GM12872 (cell line): ENCODE measurements around the gene ALG12.

Experiments used
- TF ChIP-seq, protein P1 (sequence below): IDR thresholded peaks from 3 replicates; pipeline ENCODE4 v1.5.1; 2011; ENCODE audit warnings: low read depth, mild to moderate bottlenecking, low read length, moderate library complexity; ENCODE audit not compliant: insufficient read depth

Gene ALG12

DNA sequence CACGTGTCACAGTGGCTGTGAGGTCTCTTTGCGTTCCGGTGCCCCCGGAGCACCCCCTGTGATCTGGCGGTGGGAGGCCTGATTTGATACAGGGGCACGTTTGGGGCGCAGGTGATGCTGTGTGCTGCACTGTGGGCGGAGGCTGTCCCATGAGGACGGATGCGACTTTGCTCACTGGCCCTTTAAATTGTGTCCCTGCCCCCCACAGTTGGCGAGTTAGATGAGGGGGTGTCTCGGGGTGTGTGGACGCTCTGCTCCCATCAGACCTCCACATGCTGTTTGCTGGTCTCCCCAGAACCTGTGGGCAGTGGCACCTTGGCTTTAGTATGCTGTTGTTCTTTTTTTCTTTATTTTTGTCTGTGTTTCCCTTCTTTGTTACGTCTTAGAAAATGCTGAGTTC lies 59.4 kb downstream of the ALG12 start:
- TF ChIP-seq, protein P1, sequence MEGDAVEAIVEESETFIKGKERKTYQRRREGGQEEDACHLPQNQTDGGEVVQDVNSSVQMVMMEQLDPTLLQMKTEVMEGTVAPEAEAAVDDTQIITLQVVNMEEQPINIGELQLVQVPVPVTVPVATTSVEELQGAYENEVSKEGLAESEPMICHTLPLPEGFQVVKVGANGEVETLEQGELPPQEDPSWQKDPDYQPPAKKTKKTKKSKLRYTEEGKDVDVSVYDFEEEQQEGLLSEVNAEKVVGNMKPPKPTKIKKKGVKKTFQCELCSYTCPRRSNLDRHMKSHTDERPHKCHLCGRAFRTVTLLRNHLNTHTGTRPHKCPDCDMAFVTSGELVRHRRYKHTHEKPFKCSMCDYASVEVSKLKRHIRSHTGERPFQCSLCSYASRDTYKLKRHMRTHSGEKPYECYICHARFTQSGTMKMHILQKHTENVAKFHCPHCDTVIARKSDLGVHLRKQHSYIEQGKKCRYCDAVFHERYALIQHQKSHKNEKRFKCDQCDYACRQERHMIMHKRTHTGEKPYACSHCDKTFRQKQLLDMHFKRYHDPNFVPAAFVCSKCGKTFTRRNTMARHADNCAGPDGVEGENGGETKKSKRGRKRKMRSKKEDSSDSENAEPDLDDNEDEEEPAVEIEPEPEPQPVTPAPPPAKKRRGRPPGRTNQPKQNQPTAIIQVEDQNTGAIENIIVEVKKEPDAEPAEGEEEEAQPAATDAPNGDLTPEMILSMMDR, result no peak

DNA sequence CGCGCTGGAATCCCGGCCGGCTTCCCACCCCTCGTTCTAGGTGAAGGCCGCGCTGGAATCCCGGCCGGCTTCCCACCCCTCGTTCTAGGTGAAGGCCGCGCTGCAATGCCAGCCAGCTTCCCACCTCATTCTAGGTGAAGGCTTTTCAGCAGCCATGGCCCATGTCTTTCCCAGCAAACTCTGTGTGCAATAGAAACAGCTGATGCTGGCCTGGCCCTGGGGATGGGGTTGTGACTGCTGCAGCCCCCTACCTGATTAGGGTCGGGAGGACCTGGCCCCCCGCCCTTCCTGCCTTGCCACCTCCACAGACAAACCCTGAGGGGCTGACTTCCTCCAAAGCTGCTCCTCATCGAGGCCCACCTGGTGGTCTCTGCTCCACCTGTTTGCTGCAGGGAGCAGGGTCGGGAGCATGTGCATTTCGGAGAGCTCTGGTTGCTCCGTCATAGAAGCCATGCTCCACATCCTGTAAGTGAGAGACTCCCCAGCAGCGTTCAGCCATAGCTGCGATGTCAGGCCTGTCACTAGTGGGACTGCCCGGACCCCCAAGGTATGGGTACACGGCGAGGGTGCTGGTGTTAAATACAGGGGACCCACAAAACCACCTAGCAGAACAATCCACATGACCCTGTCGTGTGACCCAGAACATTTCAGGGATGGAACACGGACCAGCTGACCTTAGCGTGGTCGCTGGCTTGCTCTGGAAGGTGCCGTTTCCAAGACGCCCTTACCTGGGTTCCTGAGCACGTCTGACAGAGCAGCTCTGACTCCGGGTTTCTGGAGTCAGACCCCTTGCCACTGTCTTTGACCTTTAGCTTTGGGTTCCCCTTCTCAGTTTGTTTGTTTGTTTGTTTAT lies 61.2 kb downstream of the ALG12 start:
- TF ChIP-seq, protein P1, result no peak

DNA sequence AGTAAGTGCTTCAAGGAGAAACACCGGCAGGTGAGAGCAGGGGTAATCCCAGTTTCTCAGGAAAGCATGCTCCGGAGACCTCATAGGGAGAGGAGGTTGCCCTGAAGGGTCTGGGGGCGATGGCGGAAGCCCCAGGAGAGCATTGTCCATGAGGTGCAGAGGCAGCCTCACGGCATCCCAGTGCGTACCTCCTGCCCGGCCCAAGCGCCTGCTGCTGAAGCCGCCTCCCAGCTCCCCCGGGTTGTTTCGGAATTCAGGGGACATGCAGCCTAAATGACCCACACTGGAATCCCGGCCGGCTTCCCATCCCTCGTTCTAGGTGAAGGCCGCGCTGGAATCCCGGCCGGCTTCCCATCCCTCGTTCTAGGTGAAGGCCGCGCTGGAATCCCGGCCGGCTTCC lies 61.9 kb downstream of the ALG12 start:
- TF ChIP-seq, protein P1, result no peak

DNA sequence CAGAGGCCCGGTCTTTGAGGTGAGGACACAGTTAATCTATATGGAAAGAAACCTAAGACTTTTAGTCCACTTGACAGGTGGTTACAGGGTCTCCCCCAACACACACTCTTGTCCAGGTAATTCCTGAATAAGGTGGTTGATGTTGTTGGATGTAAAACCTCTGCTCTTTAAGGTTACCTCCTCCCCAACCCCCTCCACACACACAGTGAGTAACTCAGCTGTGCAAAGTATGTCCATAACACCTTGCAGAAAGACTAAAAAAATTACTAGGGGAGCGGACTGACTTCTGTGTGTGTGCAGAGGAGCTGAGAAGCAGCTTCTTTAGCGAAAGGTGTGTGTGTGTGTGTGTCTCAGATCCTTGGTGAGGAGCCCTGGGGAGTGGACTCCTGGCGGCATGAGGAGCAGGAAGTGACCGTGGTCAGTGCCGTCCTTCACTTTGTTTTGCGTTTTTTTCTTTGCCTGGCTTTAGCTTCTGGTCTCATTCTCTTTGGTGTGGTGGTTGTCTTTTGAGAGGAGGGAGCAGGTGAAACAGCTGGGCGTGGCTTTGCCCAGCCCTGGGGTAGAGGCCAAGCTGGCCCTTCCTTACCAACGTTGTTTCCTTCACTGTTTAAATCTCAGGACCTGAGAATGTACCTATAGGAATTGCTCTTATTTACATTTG lies 62.9 kb downstream of the ALG12 start:
- TF ChIP-seq, protein P1, result no peak

DNA sequence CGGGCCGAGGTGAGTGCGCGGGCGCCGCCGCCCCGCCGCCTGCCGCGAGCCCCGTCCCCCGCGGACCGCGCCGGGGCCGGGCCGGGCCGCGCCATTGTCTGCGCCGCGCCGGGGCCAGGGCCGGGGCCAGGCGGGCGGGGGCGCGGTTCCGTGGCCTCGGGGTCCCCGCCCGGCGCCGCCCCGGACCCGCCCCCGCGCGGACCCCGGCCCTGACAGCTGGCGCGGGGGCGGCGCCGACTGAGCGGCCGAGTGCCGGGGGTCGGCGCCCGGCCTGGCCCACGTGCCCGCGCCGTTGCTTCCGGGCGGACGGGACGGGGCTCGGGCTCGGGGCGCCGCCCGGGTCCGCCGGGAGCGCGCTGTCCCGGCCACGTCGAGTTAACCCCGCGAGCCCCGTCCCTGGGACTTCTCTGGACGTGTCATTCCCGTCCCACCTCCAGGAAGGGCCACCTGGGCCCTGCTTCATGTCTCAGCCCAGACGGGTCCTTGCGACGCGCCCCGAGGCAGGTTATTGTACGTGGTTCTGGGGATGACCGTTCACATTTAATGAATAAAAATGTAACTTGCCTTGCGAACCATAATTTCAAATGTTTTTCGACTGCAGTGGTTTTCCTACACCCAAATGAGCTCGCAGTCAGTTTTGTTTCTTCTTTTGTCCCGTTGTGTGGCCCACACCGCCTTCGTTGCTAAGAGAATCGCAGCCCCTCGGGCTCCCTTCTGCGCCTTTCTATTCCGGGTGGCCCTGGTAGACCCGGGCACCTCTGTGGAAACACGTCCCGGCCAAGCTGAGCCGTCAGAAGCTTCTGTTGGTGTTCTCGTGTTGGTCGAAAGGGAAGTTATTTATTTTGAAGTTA lies 64.0 kb downstream of the ALG12 start:
- TF ChIP-seq, protein P1, result no peak

DNA sequence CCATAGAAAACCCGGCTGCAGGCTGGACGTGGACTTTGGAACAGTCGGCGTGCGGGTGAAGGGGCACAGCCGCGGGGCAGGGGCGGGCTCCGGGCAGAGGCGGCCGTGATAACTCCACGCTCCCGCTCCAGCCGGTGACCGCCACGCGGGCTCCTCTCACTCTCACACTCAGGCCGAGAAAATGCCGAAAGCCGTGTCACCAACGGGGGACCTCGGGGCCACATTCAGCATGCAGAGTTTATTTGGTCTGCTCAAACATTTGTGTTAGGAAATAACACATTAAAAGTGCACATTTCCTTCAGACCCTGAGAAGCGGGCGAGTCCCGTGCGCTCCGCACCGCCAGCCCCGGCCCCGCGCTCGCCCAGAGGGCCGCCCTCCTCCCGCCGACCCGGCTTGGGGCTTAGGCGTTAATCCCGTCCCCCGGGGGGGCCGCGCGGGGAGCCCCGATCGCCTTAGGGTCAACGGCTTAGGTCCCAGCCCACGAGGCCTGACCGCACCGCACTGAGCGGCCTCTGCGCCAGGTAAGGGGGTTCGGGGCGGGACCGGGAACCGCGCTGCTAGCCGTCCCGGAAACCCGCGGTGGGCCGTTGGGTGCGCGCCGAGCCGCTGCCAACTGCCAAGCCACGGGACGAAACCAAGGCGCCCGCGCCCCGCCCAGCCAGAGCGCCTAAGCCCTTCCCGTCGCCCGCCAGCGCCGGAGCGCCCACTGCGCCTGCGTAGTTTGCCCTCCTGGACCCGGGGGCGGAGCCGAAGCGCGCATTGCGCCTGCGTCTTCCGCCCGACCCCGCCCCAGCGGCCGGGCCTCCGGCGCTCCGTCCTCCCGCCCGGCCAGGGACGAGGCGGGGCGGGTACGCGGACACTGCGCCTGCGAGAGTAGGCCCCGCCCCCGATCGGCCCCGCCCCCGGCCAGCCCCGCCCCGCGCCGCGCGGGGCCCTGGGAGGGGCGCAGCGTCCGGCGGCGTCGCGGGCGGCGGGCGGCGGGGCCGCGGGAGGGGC lies 65.0 kb downstream of the ALG12 start, which contains the start of gene ZBED4:
Gene ZBED4 (plus strand): TSS at position 947 of the 997 bp plus-strand sequence. CDS start 29,819 bp downstream, outside the sequence.
- TF ChIP-seq, protein P1, result no peak
